Tibial nerve (tissue), 4 donors: ENCODE measurements around the gene UCHL1. TPM values are rescaled to one million over a fixed set of nuclear protein-coding genes. Genes with fewer than 3 reads are reported as not detected.

Experiments
- DNase-seq, 2 donors: peaks; one replicate each; pipeline ENCODE4 v3.0.0-alpha.2; 2019; ENCODE audit warnings: low spot score in 2 of 2
- H3K27ac ChIP-seq, 4 donors: fragments of 200-600 bp; sonication (generic) in 3 of 4; one replicate each; pipeline ENCODE4 v1.5.1; 2017 to 2019; ENCODE audit warnings: mild to moderate bottlenecking in 1 of 4
- H3K27me3 ChIP-seq, 2 donors: fragments of 200-600 bp; sonication (generic) in 1 of 2; one replicate each; pipeline versions ENCODE4 v1.5.1 to v1.6.0; 2017 to 2019
- H3K36me3 ChIP-seq, 3 donors: fragments of 200-600 bp; sonication (generic); one replicate each; pipeline ENCODE4 v1.5.1; 2018 to 2019
- H3K4me1 ChIP-seq, 4 donors: fragments of 200-600 bp; sonication (generic) in 3 of 4; one replicate each; pipeline ENCODE4 v1.5.1; 2017 to 2019
- H3K4me3 ChIP-seq, 4 donors: fragments of 200-600 bp; sonication (generic) in 3 of 4; one replicate each; pipeline ENCODE4 v1.5.1; 2017 to 2019; ENCODE audit warnings: mild to moderate bottlenecking in 1 of 4, moderate library complexity in 1 of 4
- H3K9me3 ChIP-seq, 4 donors: fragments of 200-600 bp; sonication (generic) in 3 of 4; one replicate each; pipeline ENCODE4 v1.5.1; 2017 to 2019
- EP300 ChIP-seq, 2 donors: sonication (generic); formaldehyde crosslinking; IDR thresholded peaks; one replicate each; pipeline ENCODE4 v1.6.1; 2017; ENCODE audit warnings: antibody characterized with exemption in 2 of 2, mild to moderate bottlenecking in 1 of 2
- POLR2A ChIP-seq, 2 donors: fragments of 450-650 bp; IDR thresholded peaks; one replicate each; pipeline ENCODE4 v1.6.1; 2017; ENCODE audit warnings: antibody characterized with exemption in 2 of 2, mild to moderate bottlenecking in 2 of 2, moderate library complexity in 2 of 2
- WGBS, 2 donors: methylation state at CpG; one replicate each; pipeline ENCODE4 v1.1.5; 2018; 5-methylcytosine and 5-hydroxymethylcytosine counted together
- total RNA-seq, 4 donors: library from RNA; depleted of rRNA; stranded (reverse); fragments of >200 nt; gene quantifications; one replicate each; pipeline ENCODE4 v1.1.0, GENCODE V29; 2016
- TF ChIP-seq, protein P1 (sequence below), 5 experiments: fragments of 200-600 bp in 3 of 5; fragments of 450-650 bp in 2 of 5; sonication (generic) in 3 of 5; IDR thresholded peaks; one replicate each; pipeline ENCODE4 v1.5.1; 2016 to 2019; ENCODE audit warnings: antibody characterized with exemption in 5 of 5, mild to moderate bottlenecking in 3 of 5, moderate library complexity in 2 of 5

UCHL1 gene
- total RNA-seq, 4 donors from 2014 or later: 55.9 to 204 (median 71.5) TPM

- Histone ChIP-seq H3K36me3 (no peaks in the 10 kb centered on the region), H3K27ac (peak overlapping the region in 2 of 4 donors; percentile 44 to 87), H3K9me3 (no peaks in the 10 kb centered on the region), H3K27me3 (no peaks in the 10 kb centered on the region), H3K4me1 (peaks cover 0 to 69% (median 14%) of the 10 kb centered on the region in 4 donors), H3K4me3 (peak overlapping the region; percentile 69 to 91 (median 86))
- peak in 1 of 2 donors; percentile 62 for DNase-seq
- TF ChIP-seq, protein P1, sequence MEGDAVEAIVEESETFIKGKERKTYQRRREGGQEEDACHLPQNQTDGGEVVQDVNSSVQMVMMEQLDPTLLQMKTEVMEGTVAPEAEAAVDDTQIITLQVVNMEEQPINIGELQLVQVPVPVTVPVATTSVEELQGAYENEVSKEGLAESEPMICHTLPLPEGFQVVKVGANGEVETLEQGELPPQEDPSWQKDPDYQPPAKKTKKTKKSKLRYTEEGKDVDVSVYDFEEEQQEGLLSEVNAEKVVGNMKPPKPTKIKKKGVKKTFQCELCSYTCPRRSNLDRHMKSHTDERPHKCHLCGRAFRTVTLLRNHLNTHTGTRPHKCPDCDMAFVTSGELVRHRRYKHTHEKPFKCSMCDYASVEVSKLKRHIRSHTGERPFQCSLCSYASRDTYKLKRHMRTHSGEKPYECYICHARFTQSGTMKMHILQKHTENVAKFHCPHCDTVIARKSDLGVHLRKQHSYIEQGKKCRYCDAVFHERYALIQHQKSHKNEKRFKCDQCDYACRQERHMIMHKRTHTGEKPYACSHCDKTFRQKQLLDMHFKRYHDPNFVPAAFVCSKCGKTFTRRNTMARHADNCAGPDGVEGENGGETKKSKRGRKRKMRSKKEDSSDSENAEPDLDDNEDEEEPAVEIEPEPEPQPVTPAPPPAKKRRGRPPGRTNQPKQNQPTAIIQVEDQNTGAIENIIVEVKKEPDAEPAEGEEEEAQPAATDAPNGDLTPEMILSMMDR (IDR thresholded peaks at IDR 0.05): peak; percentile 11 to 69 (median 53)
- TF ChIP-seq EP300 (IDR thresholded peaks at IDR 0.05): peak in 1 of 2 donors; percentile 47
- TF ChIP-seq POLR2A (IDR thresholded peaks at IDR 0.05): no peak
- WGBS, 2 donors: 20 to 24% methylated on average over 12 of the region's 12 CpGs
These were observed 44.0 kb upstream of the UCHL1 start for GRCh38 chr4:41212616-41213203.

DNA sequence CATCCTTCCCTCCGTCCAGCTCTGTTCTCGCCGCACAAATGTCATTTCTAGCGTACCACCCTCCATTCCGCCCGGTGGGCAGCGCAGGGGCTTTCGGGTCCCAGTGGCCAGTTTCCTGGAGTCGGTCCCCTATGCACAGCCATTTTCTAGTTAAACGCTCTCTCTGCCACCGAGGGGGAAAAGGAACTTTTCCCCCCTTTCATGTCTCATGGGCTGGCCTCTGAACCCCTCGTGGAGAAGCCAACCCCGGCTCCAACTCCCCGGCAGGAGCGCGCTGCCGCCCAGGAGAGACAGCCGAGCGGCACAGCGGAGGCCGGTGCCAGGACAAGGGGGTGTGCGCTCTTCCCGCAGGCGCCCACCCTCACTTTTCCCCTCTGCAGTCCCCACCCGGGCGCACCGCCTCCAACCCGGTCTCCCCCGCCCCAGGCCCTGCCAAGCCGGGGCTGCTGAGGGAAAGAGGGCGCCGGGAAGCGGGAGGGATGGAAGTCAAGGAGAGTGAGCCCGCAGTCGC, 43.0 kb upstream of the UCHL1 start:
- H3K27ac ChIP-seq: peak overlapping the region; percentile 38 to 87 (median 80)
- no peak for DNase-seq
- WGBS, 2 donors: 1% methylated on average over 27 to 34 of the region's 35 CpGs

GRCh38 chr4:41214136-41214824, 42.4 kb upstream of the UCHL1 start, which contains the start of gene APBB2:
APBB2 (minus strand) TSS chr4:41214542; CDS start chr4:41033254, 181,288 bp downstream.
- WGBS, 2 donors: 0 to 5% methylated on average over 8 to 59 of the region's 71 CpGs
- peak; percentile 83 to 86 for DNase-seq
- peak within 1 kb of the TSS; percentile 69 to 91 (median 86) for H3K4me3 ChIP-seq
- no peaks in the 10 kb centered on the region for H3K9me3 ChIP-seq
- H3K27me3 ChIP-seq: no peaks in the 10 kb centered on the region
- peaks cover 0 to 62% (median 12%) of the 10 kb centered on the region in 4 donors for H3K4me1 ChIP-seq
- peak within 1 kb of the TSS; percentile 38 to 87 (median 80) for H3K27ac ChIP-seq
- TF ChIP-seq, protein P1 (IDR thresholded peaks at IDR 0.05): peak; percentile 69 to 95 (median 74)
- peak in 1 of 2 donors; percentile 93 for TF ChIP-seq EP300 (IDR thresholded peaks at IDR 0.05)
- TF ChIP-seq POLR2A (IDR thresholded peaks at IDR 0.05): peak; percentile 62 to 83
- no peaks in the 10 kb centered on the region for H3K36me3 ChIP-seq

More for the DNA sequence above, 43.0 kb upstream of the UCHL1 start:
- Histone ChIP-seq H3K36me3 (no peaks in the 10 kb centered on the region), H3K4me1 (peaks cover 0 to 62% (median 12%) of the 10 kb centered on the region in 4 donors), H3K27me3 (no peaks in the 10 kb centered on the region), H3K9me3 (no peaks in the 10 kb centered on the region), H3K4me3 (peak overlapping the region; percentile 69 to 91 (median 86))
- TF ChIP-seq POLR2A (IDR thresholded peaks at IDR 0.05) (no peak), EP300 (IDR thresholded peaks at IDR 0.05) (no peak)
- TF ChIP-seq, protein P1 (IDR thresholded peaks at IDR 0.05): no peak

- no peak for DNase-seq
- peak overlapping the region in 3 of 4 donors; percentile 75 to 87 (median 77) for H3K27ac ChIP-seq
- TF ChIP-seq, protein P1 (IDR thresholded peaks at IDR 0.05): peak in 1 of 5 experiments; percentile 4
- no peak for TF ChIP-seq EP300 (IDR thresholded peaks at IDR 0.05)
- 16 to 21% methylated on average over 8 of the region's 8 CpGs for WGBS, 2 donors
- peak overlapping the region in 2 of 4 donors; percentile 69 to 91 for H3K4me3 ChIP-seq
- no peaks in the 10 kb centered on the region for H3K27me3 ChIP-seq
- H3K4me1 ChIP-seq: peaks cover 0 to 57% (median 12%) of the 10 kb centered on the region in 4 donors
- no peaks in the 10 kb centered on the region for H3K9me3 ChIP-seq
- no peaks in the 10 kb centered on the region for H3K36me3 ChIP-seq
These were observed 41.9 kb upstream of the UCHL1 start for GRCh38 chr4:41214825-41215146.

DNA sequence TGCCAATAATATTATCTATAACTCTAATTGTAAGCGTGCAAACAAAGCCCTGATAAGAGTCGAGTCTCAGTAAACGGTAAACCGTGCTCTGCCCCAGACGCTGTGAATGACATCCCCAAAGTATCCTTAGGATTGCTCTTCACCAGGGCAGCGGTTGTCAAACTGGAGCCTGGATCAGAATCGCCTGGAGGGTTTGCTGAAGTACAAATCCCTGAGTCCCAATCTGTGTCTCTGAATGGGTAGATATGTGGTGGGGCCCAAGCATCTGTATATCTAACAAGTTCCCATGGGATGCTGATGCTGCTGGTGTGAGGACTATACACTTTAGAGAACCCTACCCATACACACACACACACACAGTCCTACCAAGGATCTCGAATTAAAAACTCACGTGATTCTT, 41.6 kb upstream of the UCHL1 start:
- H3K36me3 ChIP-seq: no peaks in the 10 kb centered on the region
- TF ChIP-seq EP300 (IDR thresholded peaks at IDR 0.05) (no peak), POLR2A (IDR thresholded peaks at IDR 0.05) (no peak)
- TF ChIP-seq, protein P1 (IDR thresholded peaks at IDR 0.05): no peak
- H3K4me3 ChIP-seq: peak overlapping the region in 1 of 4 donors; percentile 91
- no peaks in the 10 kb centered on the region for H3K27me3 ChIP-seq
- peaks cover 0 to 54% (median 12%) of the 10 kb centered on the region in 4 donors for H3K4me1 ChIP-seq
- H3K27ac ChIP-seq: peak overlapping the region in 2 of 4 donors; percentile 75 to 87
- no peaks in the 10 kb centered on the region for H3K9me3 ChIP-seq
- WGBS, 2 donors: 42 to 48% methylated on average over 9 of the region's 9 CpGs
- DNase-seq: no peak
